ENCODE data around the gene GRHL3. TPM values are rescaled to one million over a fixed set of nuclear protein-coding genes. Genes with fewer than 3 reads are reported as not detected.

The GRHL3 gene
- total RNA-seq, 1 experiment from 2014 or later, result 2.5 TPM

GRCh38 chr1:24292103-24292502 lies 27.1 kb upstream of the GRHL3 start:
- CTCF ChIA-PET, result interaction anchor here (0.6 to 3.7 kb wide), 5 partner anchors 14 to 100 kb away, joined by 3 to 21 read pairs (median 8); no protein-coding TSS in a partner anchor

GRCh38 chr1:24292887-24293286 lies 26.3 kb upstream of the GRHL3 start:
- TF ChIP-seq AFF4 (CRISPR knock-in tag; IDR thresholded peaks at IDR 0.05; ENCODE audit: borderline replicate concordance), result no peak
- TF ChIP-seq CBFB (CRISPR knock-in tag; IDR thresholded peaks at IDR 0.05; ENCODE audit: low read depth), result no peak
- no peak for TF ChIP-seq FOXK1 (CRISPR knock-in tag; IDR thresholded peaks at IDR 0.05)
- no peak for TF ChIP-seq E2F1 (CRISPR knock-in tag; IDR thresholded peaks at IDR 0.05)
- TF ChIP-seq ZNF423 (CRISPR knock-in tag; IDR thresholded peaks at IDR 0.05), result no peak
- no peak for TF ChIP-seq E2F4 (CRISPR knock-in tag; IDR thresholded peaks at IDR 0.05; ENCODE audit: borderline replicate concordance, low read depth)
- TF ChIP-seq USF2 (CRISPR knock-in tag; IDR thresholded peaks at IDR 0.05), result no peak
- TF ChIP-seq HMGXB4 (CRISPR knock-in tag; IDR thresholded peaks at IDR 0.05), result no peak
- TF ChIP-seq TEAD4 (CRISPR knock-in tag; IDR thresholded peaks at IDR 0.05), result no peak
- TF ChIP-seq ZNF671 (CRISPR knock-in tag; IDR thresholded peaks at IDR 0.05), result no peak
- TF ChIP-seq MAX (CRISPR knock-in tag; IDR thresholded peaks at IDR 0.05), result no peak
- Mint-ChIP-seq H3K9me3 (no peaks in the 10 kb centered on the region), H3K27ac (no peak overlapping the region), H3K4me3 (no peak overlapping the region), H3K27me3 (ENCODE audit: low read depth) (peaks cover 7% of the 10 kb centered on the region; the same call in 1 of the 2 replicates), H3K4me1 (peaks cover 36% of the 10 kb centered on the region), H3K36me3 (no peaks in the 10 kb centered on the region)
- DNase-seq (ENCODE audit: low spot score) (no peak), ATAC-seq (no peak)
- ChIA-PET POLR2A (no interaction called here), CTCF (no interaction called here)

More at GRCh38 chr1:24292103-24292502, 27.1 kb upstream of the GRHL3 start:
- no peak overlapping the region for H3K4me3 Mint-ChIP-seq
- H3K27ac Mint-ChIP-seq, result no peak overlapping the region
- H3K9me3 Mint-ChIP-seq, result no peaks in the 10 kb centered on the region
- H3K36me3 Mint-ChIP-seq, result no peaks in the 10 kb centered on the region
- ATAC-seq (no peak), DNase-seq (ENCODE audit: low spot score) (no peak)
- POLR2A ChIA-PET, result no interaction called here
- TF ChIP-seq NFE2L1 (CRISPR knock-in tag; IDR thresholded peaks at IDR 0.05) (no peak), CREB1 (CRISPR knock-in tag; IDR thresholded peaks at IDR 0.05) (no peak), CDX4 (CRISPR knock-in tag; IDR thresholded peaks at IDR 0.05; ENCODE audit: borderline replicate concordance) (no peak), ATF6 (CRISPR knock-in tag; IDR thresholded peaks at IDR 0.05) (no peak), ZNF121 (CRISPR knock-in tag; IDR thresholded peaks at IDR 0.05) (no peak), E2F5 (CRISPR knock-in tag; IDR thresholded peaks at IDR 0.05) (no peak)
- H3K27me3 Mint-ChIP-seq (ENCODE audit: low read depth), result peaks cover 5% of the 10 kb centered on the region; the same call in 1 of the 2 replicates
- H3K4me1 Mint-ChIP-seq, result peaks cover 32% of the 10 kb centered on the region
